Superior temporal gyrus (tissue), 1 donor: ENCODE data around the gene POLR2L.
A peak's percentile ranks its signal among the peaks of the same experiment; 100 is the strongest.

Experiments used
- DNase-seq: peaks from one replicate; pipeline ENCODE4 v3.0.0-alpha.2; 2016; ENCODE audit errors: extremely low spot score

Gene POLR2L

GRCh38 chr11:842370-843002 is at the start of gene POLR2L, which contains the start of gene TSPAN4:
Gene POLR2L (minus strand): TSS chr11:842529. CDS start chr11:842508, 21 bp downstream.
Gene TSPAN4 (plus strand): TSS chr11:842852. CDS start chr11:850305, 7,453 bp downstream.
- DNase-seq, result peak; percentile 83

- DNase-seq, result peak; percentile 7
Observed at GRCh38 chr11:890794-891540, 48.6 kb upstream of the POLR2L start.

GRCh38 chr11:889687-890475 is 47.6 kb upstream of the POLR2L start:
- DNase-seq, result no peak

GRCh38 chr11:889257-889656 is 46.9 kb upstream of the POLR2L start:
- DNase-seq, result no peak

GRCh38 chr11:888310-889212 is 46.2 kb upstream of the POLR2L start:
- DNase-seq, result no peak

GRCh38 chr11:887589-887988 is 45.3 kb upstream of the POLR2L start:
- no peak for DNase-seq

GRCh38 chr11:886568-886967 is 44.2 kb upstream of the POLR2L start:
- DNase-seq, result no peak

GRCh38 chr11:884578-885070 is 42.3 kb upstream of the POLR2L start:
- no peak for DNase-seq

- no peak for DNase-seq
Observed at GRCh38 chr11:883527-883926, 41.2 kb upstream of the POLR2L start.

GRCh38 chr11:882596-882995 is 40.3 kb upstream of the POLR2L start:
- no peak for DNase-seq

- no peak for DNase-seq
Observed at GRCh38 chr11:880447-880846, 38.1 kb upstream of the POLR2L start.

- no peak for DNase-seq
Observed at GRCh38 chr11:877565-877964, 35.2 kb upstream of the POLR2L start.

GRCh38 chr11:876545-876944 is 34.2 kb upstream of the POLR2L start:
- peak; percentile 35 for DNase-seq

GRCh38 chr11:875769-876301 is 33.5 kb upstream of the POLR2L start:
- peak; percentile 7 for DNase-seq

- DNase-seq, result no peak
Observed at GRCh38 chr11:875203-875602, 32.9 kb upstream of the POLR2L start.

- no peak for DNase-seq
Observed at GRCh38 chr11:873706-874105, 31.4 kb upstream of the POLR2L start.

- no peak for DNase-seq
Observed at GRCh38 chr11:872799-873198, 30.5 kb upstream of the POLR2L start.

- no peak for DNase-seq
Observed at GRCh38 chr11:871472-871871, 29.1 kb upstream of the POLR2L start.

GRCh38 chr11:870418-870817 is 28.1 kb upstream of the POLR2L start:
- no peak for DNase-seq

GRCh38 chr11:870127-870413 is 27.7 kb upstream of the POLR2L start:
- no peak for DNase-seq

- no peak for DNase-seq
Observed at GRCh38 chr11:869399-870126, 27.2 kb upstream of the POLR2L start.
